IPS-18c (cell line): ENCODE measurements around the gene AMY1B.
"Not testable (repeated sequence)": the region's sequence is repeated elsewhere in the genome, so short reads cannot be mapped to it uniquely, and the experiment has no call there.

Source experiments
- H3K4me3 ChIP-seq: 2 replicates; pipeline ENCODE4 v1.7.0; 2013; ENCODE audit warnings: low read depth, mild to moderate bottlenecking, low read length, moderate library complexity; ENCODE audit not compliant: insufficient read depth
- H3K9me3 ChIP-seq: one replicate; pipeline ENCODE4 v1.6.1; 2013; ENCODE audit warnings: mild to moderate bottlenecking, low read length, moderate library complexity; ENCODE audit not compliant: control insufficient read depth, insufficient read depth

The AMY1B gene

GRCh38 chr1:103696110-103696509 lies at the start of gene AMY1B:
Gene AMY1B, minus strand, starts transcription at chr1:103696210. Its CDS starts 571 bp downstream, at chr1:103695639.
- not testable (repeated sequence) for H3K4me3 ChIP-seq, H3K9me3 ChIP-seq

- not testable (repeated sequence) for H3K9me3 ChIP-seq, H3K4me3 ChIP-seq
Measured at GRCh38 chr1:103745040-103745439, 49.0 kb upstream of the AMY1B start.

GRCh38 chr1:103744449-103744848 lies 48.4 kb upstream of the AMY1B start:
- H3K9me3 ChIP-seq, H3K4me3 ChIP-seq: not testable (repeated sequence)

DNA sequence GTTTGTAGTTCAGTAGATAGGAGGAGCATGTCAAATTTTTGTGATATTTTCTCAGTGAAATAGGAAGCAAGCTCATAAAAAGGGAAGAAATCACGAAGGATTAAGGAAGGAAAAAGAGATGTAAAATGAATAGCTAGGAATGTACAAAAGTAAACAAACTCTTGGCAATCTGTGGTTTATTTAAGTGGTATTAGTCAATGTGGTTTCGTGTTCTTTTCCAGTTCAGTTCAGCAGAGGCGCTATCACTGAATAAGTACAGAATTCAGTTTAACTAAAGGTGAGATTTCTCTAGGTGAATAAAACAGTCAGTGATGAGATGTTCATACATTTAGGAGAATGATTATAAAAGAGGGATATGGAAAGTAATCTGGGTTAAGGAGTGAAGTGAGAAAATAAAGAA lies 42.0 kb upstream of the AMY1B start:
- not testable (repeated sequence) for H3K4me3 ChIP-seq, H3K9me3 ChIP-seq

DNA sequence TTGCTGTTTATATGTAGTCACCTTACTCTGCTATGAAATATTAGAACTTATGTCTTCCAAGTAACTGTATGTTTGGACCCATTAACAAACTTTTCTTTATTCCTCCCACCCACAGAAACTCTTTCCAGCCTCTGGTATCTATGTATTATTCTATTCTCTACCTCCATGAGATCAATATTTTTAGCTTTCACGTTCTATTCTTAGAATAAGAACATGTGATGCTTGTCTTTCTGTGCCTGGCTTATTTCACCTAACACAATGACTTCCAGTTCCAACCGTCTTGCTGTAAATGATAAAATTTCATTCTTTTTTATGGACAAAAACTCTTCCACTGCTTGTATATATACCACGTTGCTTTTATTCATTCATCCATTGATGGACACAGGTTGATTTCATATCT lies 39.3 kb upstream of the AMY1B start:
- H3K9me3 ChIP-seq, H3K4me3 ChIP-seq: not testable (repeated sequence)

DNA sequence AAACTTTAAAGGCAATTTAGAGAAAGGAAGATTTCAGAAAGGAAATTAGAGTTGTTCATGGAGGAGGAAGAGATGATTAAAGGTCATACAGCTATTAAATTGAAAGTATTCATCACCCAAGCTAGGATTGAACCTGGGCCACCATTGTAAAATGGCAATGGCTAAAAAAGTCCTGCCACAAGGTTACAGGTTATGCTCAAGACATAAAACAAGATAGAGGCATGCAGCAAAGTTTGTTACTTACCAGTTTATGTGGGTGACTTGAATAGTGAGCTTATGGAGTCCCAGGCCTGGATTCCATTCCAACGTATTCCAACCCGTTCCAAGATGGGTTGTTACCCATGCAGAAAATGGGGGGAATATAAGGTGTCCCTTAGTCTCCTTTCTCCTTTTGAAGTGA lies 25.5 kb upstream of the AMY1B start:
- H3K9me3 ChIP-seq, H3K4me3 ChIP-seq: not testable (repeated sequence)

- not testable (repeated sequence) for H3K9me3 ChIP-seq, H3K4me3 ChIP-seq
Measured at GRCh38 chr1:103717404-103717803, 21.4 kb upstream of the AMY1B start.

GRCh38 chr1:103710381-103710780 lies 14.4 kb upstream of the AMY1B start:
- H3K9me3 ChIP-seq, H3K4me3 ChIP-seq: not testable (repeated sequence)

- H3K9me3 ChIP-seq, H3K4me3 ChIP-seq: not testable (repeated sequence)
Measured at GRCh38 chr1:103707670-103708069, 11.7 kb upstream of the AMY1B start.

DNA sequence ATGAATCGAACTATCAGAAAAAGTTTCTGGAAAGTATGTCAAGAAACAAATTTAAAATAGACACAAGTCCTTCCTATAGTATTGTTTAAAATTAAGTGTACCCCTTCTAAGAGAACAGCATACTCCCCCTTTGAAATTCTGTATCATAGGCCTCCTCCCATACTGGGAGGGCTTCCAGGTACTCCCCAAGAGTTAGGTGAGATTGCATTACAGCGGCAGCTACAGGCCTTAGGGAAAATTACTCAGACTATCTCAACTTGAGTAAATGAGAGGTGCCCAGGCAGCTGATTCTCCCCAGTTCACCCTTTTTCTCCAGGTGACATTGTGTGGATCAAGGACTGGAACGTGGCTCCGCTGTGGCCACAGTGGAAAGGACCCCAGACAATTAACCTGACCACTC lies 5.2 kb upstream of the AMY1B start:
- H3K4me3 ChIP-seq, H3K9me3 ChIP-seq: not testable (repeated sequence)

DNA sequence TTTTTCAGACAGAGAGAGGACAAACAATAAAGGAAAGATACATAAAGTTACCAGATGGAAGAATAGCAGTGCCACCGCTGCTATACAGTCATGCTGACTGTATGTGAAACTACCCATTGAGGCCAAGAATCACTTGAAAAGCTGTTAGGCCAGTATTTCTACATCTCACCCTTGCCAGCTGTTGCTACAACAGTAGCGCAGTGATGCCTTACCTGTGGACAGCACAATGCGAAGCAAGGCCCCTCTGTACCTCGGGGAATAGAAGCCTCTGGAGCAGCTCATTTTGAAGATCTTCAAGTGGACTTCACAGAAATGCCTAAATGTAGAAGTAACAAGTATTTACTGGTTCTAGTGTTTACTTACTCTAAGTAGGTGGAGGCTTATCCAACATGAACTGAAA lies 4.7 kb upstream of the AMY1B start:
- not testable (repeated sequence) for H3K9me3 ChIP-seq, H3K4me3 ChIP-seq

- not testable (repeated sequence) for H3K4me3 ChIP-seq, H3K9me3 ChIP-seq
Measured at GRCh38 chr1:103697430-103697829, 1.4 kb upstream of the AMY1B start.

DNA sequence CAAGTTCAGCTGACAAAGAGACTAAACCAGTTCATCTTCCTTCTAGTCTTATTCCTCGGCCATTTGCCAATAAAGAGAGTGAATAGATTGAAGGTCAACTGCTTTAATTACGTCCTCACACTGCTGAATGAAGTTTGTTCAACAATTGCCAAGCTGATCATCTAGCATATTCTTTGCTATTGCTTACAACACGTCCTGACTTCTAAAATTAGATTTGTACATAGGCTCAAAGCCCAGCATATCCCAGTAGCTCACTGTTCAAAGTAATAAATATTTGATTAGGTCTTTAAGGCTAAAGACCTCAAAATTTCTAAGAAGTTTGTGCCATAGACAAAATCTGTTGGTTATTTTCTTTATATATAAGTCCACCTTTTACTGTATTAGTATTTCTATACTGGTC lies 19.7 kb downstream of the AMY1B start:
- not testable (repeated sequence) for H3K9me3 ChIP-seq, H3K4me3 ChIP-seq

GRCh38 chr1:103655460-103655859 lies 40.5 kb downstream of the AMY1B start, which contains the start of gene AMY1A:
Gene AMY1A, plus strand, starts transcription at chr1:103655760. Its CDS starts 571 bp downstream, at chr1:103656331.
- not testable (repeated sequence) for H3K4me3 ChIP-seq, H3K9me3 ChIP-seq

GRCh38 chr1:103654133-103654532 lies 41.9 kb downstream of the AMY1B start:
- H3K4me3 ChIP-seq, H3K9me3 ChIP-seq: not testable (repeated sequence)

- not testable (repeated sequence) for H3K4me3 ChIP-seq, H3K9me3 ChIP-seq
Measured at GRCh38 chr1:103650889-103651288, 45.1 kb downstream of the AMY1B start.

DNA sequence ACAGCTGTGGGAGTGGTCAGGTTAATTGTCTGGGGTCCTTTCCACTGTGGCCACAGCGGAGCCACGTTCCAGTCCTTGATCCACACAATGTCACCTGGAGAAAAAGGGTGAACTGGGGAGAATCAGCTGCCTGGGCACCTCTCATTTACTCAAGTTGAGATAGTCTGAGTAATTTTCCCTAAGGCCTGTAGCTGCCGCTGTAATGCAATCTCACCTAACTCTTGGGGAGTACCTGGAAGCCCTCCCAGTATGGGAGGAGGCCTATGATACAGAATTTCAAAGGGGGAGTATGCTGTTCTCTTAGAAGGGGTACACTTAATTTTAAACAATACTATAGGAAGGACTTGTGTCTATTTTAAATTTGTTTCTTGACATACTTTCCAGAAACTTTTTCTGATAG lies 45.7 kb downstream of the AMY1B start:
- H3K9me3 ChIP-seq, H3K4me3 ChIP-seq: not testable (repeated sequence)

GRCh38 chr1:103643908-103644307 lies 52.1 kb downstream of the AMY1B start:
- not testable (repeated sequence) for H3K4me3 ChIP-seq, H3K9me3 ChIP-seq

DNA sequence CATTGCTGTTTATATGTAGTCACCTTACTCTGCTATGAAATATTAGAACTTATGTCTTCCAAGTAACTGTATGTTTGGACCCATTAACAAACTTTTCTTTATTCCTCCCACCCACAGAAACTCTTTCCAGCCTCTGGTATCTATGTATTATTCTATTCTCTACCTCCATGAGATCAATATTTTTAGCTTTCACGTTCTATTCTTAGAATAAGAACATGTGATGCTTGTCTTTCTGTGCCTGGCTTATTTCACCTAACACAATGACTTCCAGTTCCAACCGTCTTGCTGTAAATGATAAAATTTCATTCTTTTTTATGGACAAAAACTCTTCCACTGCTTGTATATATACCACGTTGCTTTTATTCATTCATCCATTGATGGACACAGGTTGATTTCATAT lies 54.8 kb downstream of the AMY1B start:
- not testable (repeated sequence) for H3K9me3 ChIP-seq, H3K4me3 ChIP-seq
